Dendritic cell treated with granulocyte-macrophage colony-stimulating factor and Interleukin-4, amounts not matched to agents 40 ng/mL and 50 ng/mL, for 4 days (primary cell): ENCODE results near the gene IMMP2L.
"Not testable (repeated sequence)": the region's sequence is repeated elsewhere in the genome, so short reads cannot be mapped to it uniquely, and the experiment has no call there.

Experiments
- H3K27ac Mint-ChIP-seq: one replicate; pipeline ENCODE4 v1.8.0; 2022; ENCODE audit warnings: mild to moderate bottlenecking, mixed read lengths
- H3K27me3 Mint-ChIP-seq: one replicate; pipeline ENCODE4 v1.8.0; 2022; ENCODE audit warnings: mild to moderate bottlenecking, mixed read lengths
- H3K36me3 Mint-ChIP-seq: one replicate; pipeline ENCODE4 v1.8.0; 2022; ENCODE audit warnings: low read depth, mixed read lengths
- H3K4me1 Mint-ChIP-seq: one replicate; pipeline ENCODE4 v1.8.0; 2022; ENCODE audit warnings: low read depth, mixed read lengths
- H3K4me3 Mint-ChIP-seq: one replicate; pipeline ENCODE4 v1.8.0; 2022; ENCODE audit warnings: mild to moderate bottlenecking, moderate library complexity, mixed read lengths
- H3K9me3 Mint-ChIP-seq: one replicate; pipeline ENCODE4 v1.8.0; 2022; ENCODE audit warnings: mixed read lengths
- intact Hi-C: fragments of 100-400 bp; cut with micrococcal nuclease; formaldehyde crosslinking; loops from one replicate; pipeline ENCODE4 v1.15.0; 2022

Gene IMMP2L

DNA sequence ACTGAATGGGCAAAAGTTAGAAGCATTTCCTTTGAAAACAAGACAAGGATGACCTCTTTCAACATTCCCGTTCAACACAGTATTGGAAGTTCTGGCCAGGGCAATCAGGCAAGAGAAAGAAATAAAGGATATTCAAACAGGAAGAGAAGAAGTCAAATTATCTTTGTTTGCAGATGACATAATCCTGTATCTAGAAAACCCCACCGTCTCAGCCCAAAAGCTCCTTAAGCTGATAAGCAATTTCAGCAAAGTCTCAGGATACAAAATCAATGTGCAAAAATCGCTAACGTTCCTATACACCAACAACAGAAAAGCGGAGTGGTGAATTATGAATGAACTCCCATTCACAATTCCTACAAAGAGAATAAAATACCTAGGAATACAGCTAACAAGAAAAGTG lies 312.5 kb downstream of the IMMP2L start:
- H3K36me3 Mint-ChIP-seq, H3K27me3 Mint-ChIP-seq, H3K4me3 Mint-ChIP-seq, H3K4me1 Mint-ChIP-seq, H3K27ac Mint-ChIP-seq, intact Hi-C loops: not testable (repeated sequence)
- peaks cover 29% of the 10 kb centered on the region for H3K9me3 Mint-ChIP-seq

DNA sequence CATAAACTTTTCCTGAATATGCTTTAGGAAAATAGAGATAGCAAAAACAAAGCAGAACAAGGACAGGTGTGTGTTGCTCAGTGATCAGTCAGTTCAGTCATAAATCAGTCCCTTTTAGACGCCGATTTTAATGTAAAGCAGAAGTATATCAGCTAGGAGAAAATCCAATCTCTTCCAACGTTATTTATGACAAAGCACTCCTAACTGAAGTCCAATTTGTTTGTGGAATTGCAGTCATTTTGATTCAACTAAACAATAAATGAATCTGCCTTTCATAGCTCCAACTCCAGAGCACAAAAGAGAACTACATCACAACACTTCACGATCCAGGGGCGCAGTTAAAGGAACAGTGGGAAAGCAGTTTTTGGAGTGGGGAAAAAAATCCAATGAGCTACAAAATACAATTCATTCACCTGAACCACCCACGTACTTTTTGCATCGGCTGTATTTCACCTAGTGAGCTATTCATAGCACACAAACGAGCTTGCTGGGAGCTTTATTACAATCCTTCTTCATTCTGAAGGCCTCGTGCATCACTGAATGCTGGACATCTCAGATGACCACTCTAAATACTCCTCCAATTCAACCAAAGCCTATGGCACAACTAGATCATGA lies 320.0 kb downstream of the IMMP2L start:
- H3K27ac Mint-ChIP-seq: no peak overlapping the region

DNA sequence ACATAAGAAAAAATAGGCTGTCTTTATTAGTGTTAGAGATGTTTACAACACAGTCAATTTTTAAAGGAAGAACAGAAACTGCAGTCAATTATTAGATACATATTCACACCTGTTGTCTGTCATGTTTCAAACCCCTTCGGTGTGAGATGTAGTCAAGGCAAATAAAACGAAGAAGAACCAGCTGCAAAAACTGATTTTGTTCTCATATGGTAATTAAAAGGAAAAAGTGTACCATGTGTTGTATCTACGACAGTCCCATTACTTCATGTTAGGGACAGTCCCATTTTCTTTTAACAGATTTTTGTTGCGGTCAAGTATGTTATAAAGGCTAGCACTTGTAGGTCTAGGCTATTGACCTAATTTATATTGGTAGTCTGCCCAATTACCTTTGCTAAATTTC lies 321.9 kb downstream of the IMMP2L start:
- H3K27ac Mint-ChIP-seq: no peak overlapping the region

More for the DNA sequence above, 320.0 kb downstream of the IMMP2L start:
- Mint-ChIP-seq H3K36me3 (no peaks in the 10 kb centered on the region), H3K4me1 (peaks cover 7% of the 10 kb centered on the region), H3K27me3 (no peaks in the 10 kb centered on the region), H3K9me3 (no peaks in the 10 kb centered on the region), H3K4me3 (no peak overlapping the region)
- intact Hi-C loops: no loop called here

DNA sequence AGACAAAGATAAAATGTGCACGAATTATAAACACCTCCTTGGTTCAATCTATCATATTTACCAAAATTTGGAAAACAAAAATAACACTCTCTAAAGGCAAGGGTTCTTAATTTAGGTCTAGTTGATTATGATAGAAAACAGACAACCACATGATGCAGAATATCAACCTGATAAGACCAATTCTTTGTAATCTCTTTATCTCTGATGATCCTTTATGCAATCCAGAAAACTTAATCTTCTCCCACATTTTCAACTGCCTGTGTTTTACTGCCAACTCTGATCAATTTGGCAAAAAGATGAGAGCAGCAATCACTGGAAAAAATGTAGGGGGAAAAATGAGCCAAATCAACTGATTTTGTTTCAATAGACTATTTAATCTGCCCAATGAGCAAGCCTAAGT lies 322.9 kb downstream of the IMMP2L start:
- Mint-ChIP-seq H3K9me3 (no peaks in the 10 kb centered on the region), H3K4me1 (peaks cover 7% of the 10 kb centered on the region), H3K4me3 (no peak overlapping the region), H3K27me3 (no peaks in the 10 kb centered on the region), H3K27ac (peak overlapping the region; percentile 37), H3K36me3 (no peaks in the 10 kb centered on the region)
- intact Hi-C loops: no loop called here

More for the DNA sequence above, 321.9 kb downstream of the IMMP2L start:
- H3K9me3 Mint-ChIP-seq: no peaks in the 10 kb centered on the region
- intact Hi-C loops: no loop called here
- H3K36me3 Mint-ChIP-seq: no peaks in the 10 kb centered on the region
- peaks cover 7% of the 10 kb centered on the region for H3K4me1 Mint-ChIP-seq
- no peaks in the 10 kb centered on the region for H3K27me3 Mint-ChIP-seq
- H3K4me3 Mint-ChIP-seq: no peak overlapping the region

DNA sequence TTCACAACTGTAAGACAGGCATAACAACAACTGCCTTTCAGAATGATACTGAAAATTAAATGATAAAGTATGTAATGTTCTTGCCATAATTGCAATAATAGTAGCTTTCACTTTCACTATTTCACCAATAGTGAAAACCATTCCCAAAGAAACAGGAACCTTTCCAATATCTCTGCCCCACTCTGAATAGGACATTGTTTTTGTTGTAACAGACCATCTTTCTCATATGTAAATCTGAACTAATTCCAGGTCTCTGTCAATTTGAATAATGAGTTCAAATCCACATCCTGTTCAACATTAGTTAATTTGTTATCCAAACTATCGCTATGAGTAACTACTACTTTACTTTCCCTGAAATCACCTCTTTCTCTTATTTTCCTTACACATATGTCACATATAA lies 323.4 kb downstream of the IMMP2L start:
- Mint-ChIP-seq H3K36me3 (no peaks in the 10 kb centered on the region), H3K27ac (peak overlapping the region; percentile 37), H3K4me1 (peaks cover 7% of the 10 kb centered on the region), H3K9me3 (no peaks in the 10 kb centered on the region), H3K4me3 (no peak overlapping the region), H3K27me3 (no peaks in the 10 kb centered on the region)
- intact Hi-C loops: no loop called here

DNA sequence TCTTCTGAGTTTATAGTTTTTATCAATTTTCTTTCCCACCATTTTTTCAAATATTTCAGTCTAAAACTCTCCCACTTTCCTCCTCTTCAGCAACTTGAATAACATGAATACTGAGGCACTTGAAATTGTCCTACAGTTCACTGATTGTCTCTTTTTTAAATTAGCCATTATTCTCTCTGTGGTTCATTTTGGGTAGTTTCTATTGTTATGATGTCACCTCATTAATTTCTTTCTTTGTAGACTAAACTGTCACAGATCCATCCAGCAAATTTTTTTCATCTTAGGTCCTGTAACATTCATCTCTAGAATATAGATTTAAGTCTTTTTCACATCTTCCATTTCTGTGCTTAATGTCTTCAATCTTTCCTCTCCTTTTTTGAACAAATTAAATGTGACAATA lies 326.6 kb downstream of the IMMP2L start:
- H3K4me3 Mint-ChIP-seq: no peak overlapping the region
- no peaks in the 10 kb centered on the region for H3K9me3 Mint-ChIP-seq
- H3K4me1 Mint-ChIP-seq: peaks cover 23% of the 10 kb centered on the region
- H3K27ac Mint-ChIP-seq: no peak overlapping the region
- H3K36me3 Mint-ChIP-seq: no peaks in the 10 kb centered on the region
- no peaks in the 10 kb centered on the region for H3K27me3 Mint-ChIP-seq
- intact Hi-C loops: no loop called here

DNA sequence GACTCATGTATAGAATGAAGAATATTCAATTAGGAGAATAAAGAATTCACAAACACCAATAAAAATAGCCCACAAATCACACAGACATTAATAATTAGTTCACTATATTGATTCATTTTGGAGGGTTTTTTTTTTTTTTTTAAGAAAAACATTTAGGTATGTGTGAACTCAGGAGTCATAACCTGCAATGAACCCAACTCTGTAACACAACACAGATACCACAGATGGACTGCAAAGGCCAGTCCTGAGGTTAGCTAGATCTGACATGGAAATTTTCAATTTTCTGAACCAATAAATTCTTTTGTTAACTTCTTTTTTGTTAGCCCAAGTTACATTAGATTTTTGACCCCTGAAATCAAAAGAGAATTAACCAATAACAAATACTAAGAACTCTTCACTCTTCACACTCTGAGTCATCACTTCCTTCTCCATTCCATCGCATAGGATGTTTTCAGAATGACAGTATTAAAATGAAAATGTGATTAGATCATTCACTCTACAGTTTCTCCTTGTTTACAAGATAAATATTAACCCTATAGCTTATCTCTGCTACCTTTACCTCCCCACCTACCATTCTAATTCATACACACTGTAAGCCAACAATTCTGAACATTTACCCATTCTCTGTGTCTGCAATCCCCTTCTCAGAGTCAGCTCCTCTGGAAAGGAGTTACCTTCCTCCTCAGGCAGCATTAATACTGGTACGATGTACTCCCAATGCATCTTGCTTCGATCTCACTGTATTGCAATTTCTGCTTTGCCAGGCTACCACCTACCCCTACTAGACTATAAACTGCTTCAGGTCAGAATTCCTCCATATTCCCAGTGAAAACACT lies 329.8 kb downstream of the IMMP2L start:
- intact Hi-C loops: loop anchor here (5.0 kb wide), 2 partner anchors 90 to 95 kb away; no protein-coding TSS in a partner anchor
- Mint-ChIP-seq H3K4me1 (peaks cover 24% of the 10 kb centered on the region), H3K27ac (peak overlapping the region; percentile 82), H3K4me3 (peak overlapping the region; percentile 18), H3K36me3 (no peaks in the 10 kb centered on the region), H3K9me3 (no peaks in the 10 kb centered on the region), H3K27me3 (no peaks in the 10 kb centered on the region)

DNA sequence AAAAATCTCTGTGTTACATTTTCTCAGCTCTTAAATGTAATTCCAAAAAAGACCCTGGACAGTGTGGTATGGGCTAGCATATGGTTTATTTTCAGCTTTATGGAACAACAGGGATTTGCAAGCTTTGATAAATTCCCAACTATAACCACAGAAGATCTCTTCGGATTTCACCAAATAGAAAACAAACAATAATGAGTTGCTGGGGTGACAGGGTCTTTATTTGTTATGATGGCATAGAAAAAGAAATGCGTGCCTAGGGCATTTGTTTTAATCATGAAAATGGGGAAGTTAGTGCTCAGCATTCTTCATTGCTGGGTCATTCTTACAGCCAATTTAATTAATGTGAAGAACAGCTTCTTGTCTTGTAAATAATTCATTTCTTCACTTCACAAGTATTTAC lies 332.4 kb downstream of the IMMP2L start:
- H3K4me3 Mint-ChIP-seq: no peak overlapping the region
- no peaks in the 10 kb centered on the region for H3K36me3 Mint-ChIP-seq
- no peaks in the 10 kb centered on the region for H3K9me3 Mint-ChIP-seq
- peak overlapping the region; percentile 57 for H3K27ac Mint-ChIP-seq
- intact Hi-C loops: loop anchor here (5.0 kb wide), 3 partner anchors 92 to 512 kb away; no protein-coding TSS in a partner anchor
- peaks cover 33% of the 10 kb centered on the region for H3K4me1 Mint-ChIP-seq
- no peaks in the 10 kb centered on the region for H3K27me3 Mint-ChIP-seq

DNA sequence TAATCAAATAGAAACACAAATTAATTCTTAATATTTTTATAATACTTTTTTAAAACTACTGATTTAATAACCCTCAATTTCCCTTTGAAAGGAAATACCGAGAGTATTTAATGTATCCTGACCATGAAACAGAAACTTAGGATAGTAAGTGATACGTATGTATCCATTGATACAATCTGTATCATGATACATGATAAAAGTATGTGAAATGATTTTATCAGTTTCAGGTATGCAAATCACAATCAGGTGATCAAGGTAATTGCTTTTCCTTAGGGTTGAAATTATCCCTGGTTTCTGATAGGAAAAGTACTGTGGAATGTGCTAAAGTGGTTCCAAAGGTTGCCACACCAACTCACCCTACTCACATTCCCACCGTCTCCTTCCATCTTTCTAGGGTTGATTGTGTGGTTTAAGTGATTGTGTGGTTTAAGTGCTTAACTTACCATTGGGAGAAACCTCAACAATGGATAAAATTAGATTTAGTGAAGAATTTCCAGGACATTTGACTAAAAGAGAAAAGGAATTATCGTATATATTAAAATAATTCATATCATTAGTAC lies 333.0 kb downstream of the IMMP2L start:
- intact Hi-C loops: loop anchor here (5.0 kb wide), 1 partner anchor 513 kb away; no protein-coding TSS in a partner anchor
- peaks cover 33% of the 10 kb centered on the region for H3K4me1 Mint-ChIP-seq
- H3K9me3 Mint-ChIP-seq: no peaks in the 10 kb centered on the region
- no peaks in the 10 kb centered on the region for H3K36me3 Mint-ChIP-seq
- no peak overlapping the region for H3K27ac Mint-ChIP-seq
- no peak overlapping the region for H3K4me3 Mint-ChIP-seq
- H3K27me3 Mint-ChIP-seq: no peaks in the 10 kb centered on the region

DNA sequence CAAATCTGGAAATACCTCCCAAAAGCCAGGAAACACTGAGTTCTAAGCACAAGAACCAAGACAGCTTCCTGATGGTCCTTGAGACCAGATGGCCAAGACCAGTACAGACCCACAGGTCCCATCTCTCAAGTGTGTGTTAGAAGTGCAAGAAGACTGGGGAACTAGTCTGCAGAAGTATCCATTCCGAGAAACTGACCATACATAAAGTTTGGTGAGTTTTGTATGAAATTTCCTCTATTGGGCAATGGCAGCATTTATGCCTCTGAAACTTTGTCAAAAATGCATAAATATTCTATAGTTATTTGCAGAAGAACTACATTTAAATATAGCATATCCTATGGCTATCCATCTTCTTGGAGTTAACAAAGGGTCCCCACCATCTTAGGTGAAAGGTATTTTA lies 333.9 kb downstream of the IMMP2L start:
- no peak overlapping the region for H3K27ac Mint-ChIP-seq
- no peaks in the 10 kb centered on the region for H3K9me3 Mint-ChIP-seq
- no peak overlapping the region for H3K4me3 Mint-ChIP-seq
- no peaks in the 10 kb centered on the region for H3K36me3 Mint-ChIP-seq
- H3K4me1 Mint-ChIP-seq: peaks cover 33% of the 10 kb centered on the region
- intact Hi-C loops: loop anchor here (5.0 kb wide), 1 partner anchor 514 kb away; no protein-coding TSS in a partner anchor
- no peaks in the 10 kb centered on the region for H3K27me3 Mint-ChIP-seq

DNA sequence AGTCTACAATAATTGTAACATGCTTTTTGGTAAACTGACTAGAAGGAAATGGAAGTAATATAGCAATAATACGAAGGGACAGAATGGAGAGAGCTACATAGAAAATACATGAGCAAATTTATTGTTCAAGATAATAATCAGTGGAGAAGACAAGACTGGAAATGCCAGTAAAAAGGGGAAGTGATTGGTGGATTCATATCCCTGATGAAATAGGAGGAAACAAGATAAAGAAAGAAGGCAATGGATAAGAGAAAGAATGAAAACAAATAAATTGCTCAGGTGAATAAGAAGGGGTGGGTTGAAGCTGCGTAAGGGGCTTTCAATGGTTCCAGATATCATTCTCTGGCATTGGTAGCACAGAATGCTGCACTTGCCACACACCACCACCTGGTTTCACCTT lies 335.5 kb downstream of the IMMP2L start:
- Mint-ChIP-seq H3K27ac (no peak overlapping the region), H3K9me3 (no peaks in the 10 kb centered on the region), H3K27me3 (no peaks in the 10 kb centered on the region), H3K4me3 (no peak overlapping the region), H3K4me1 (peaks cover 25% of the 10 kb centered on the region), H3K36me3 (no peaks in the 10 kb centered on the region)
- intact Hi-C loops: loop anchor here (5.0 kb wide), 1 partner anchor 516 kb away; no protein-coding TSS in a partner anchor

DNA sequence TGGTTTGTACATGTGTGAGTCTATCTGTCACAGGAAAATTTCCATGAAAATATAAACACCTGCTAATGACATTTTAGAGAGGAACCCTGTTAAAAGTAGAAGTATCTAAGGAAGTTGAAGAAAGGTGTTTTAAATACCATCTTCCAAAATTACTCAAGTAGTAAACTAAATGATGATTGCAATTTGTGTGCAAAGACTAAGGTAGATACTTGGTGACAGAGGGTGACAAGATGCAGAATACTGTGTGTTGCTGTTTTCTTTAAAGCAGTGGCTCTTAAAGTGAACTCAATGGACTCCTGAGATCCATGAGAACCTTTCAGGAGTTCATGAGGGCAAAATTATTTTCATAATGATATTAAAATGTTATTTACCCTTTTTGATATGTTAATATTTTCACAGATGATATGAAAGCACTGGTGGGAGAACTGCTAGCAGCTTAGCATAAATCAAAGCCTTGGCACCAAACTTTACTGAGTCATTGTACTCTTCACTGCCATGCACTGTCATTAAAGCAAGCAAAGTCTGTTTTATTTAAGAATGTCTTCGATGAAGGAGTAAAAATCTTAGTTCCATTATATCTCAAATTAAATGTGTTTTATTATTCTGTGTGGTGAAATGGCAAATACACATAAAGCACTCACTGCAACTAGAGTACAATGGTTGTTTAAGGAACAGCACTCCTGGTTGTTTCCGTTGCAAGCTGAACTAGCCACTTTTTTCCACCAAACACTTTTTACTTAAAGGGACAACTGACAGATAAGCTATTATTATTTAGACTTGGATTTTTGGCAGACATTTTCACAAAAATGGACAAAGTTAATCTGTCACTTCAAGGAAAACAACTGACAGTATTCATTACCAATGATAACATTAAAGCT lies 337.7 kb downstream of the IMMP2L start:
- intact Hi-C loops: loop anchor here (5.0 kb wide), 1 partner anchor 518 kb away; no protein-coding TSS in a partner anchor
- H3K9me3 Mint-ChIP-seq: no peaks in the 10 kb centered on the region
- peaks cover 8% of the 10 kb centered on the region for H3K4me1 Mint-ChIP-seq
- H3K27me3 Mint-ChIP-seq: no peaks in the 10 kb centered on the region
- H3K27ac Mint-ChIP-seq: no peak overlapping the region
- H3K4me3 Mint-ChIP-seq: no peak overlapping the region
- H3K36me3 Mint-ChIP-seq: no peaks in the 10 kb centered on the region

DNA sequence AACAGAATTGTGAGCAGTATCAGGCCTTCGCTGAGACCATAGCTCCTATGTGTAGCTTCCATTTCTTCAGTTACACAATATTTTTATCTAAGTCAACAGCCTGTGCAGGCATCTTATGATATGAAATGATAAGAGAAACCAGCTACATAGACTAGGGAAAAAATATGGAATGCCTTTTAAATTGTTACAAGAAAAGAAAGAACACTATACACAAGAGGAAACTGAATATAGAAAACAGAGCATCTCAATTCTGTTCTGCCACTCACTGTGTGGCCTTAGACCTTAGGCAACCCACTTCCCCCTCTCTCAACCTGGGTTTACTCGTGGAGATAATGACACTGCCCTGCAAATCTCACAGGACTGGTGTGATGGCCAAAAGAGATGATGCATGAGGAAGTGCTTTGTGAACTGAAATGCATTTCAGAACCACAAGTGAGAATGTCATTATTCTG lies 338.5 kb downstream of the IMMP2L start:
- no peak overlapping the region for H3K27ac Mint-ChIP-seq
- no peaks in the 10 kb centered on the region for H3K9me3 Mint-ChIP-seq
- H3K4me3 Mint-ChIP-seq: no peak overlapping the region
- peaks cover 8% of the 10 kb centered on the region for H3K4me1 Mint-ChIP-seq
- intact Hi-C loops: no loop called here
- no peaks in the 10 kb centered on the region for H3K27me3 Mint-ChIP-seq
- H3K36me3 Mint-ChIP-seq: no peaks in the 10 kb centered on the region
